Activated gamma-delta T cell treated with Interleukin-2 at 50 U/mL for 16 hours (primary cell): ENCODE results near the gene RUSC2.
"Not testable (repeated sequence)": the region's sequence is repeated elsewhere in the genome, so short reads cannot be mapped to it uniquely, and the experiment has no call there.

Source experiments
- DNase-seq: peaks from one replicate; pipeline ENCODE4 v3.0.0-alpha.2; 2020

The RUSC2 gene

GRCh38 chr9:35526087-35526801 lies 36.3 kb downstream of the RUSC2 start:
- no peak for DNase-seq

- DNase-seq: no peak
Observed at GRCh38 chr9:35529161-35529823, 39.4 kb downstream of the RUSC2 start.

DNA sequence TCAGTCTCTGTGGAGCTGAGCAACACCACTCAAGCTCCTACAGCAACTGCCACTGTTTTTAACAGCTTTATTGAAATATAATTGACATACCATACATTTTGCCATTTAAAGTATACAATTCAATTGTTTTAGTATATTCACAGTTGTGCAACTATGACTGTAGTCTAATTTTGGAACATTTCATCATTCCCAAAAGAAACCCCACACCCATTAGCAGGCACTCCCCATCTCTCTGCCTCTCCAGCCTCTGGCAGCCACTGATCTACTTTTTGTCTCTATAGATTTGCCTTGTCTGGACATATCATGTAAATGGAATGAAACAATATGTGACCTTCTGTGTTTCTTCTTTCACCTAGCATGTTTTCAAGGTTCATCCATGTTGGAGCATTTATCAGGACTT lies 43.5 kb downstream of the RUSC2 start:
- DNase-seq: no peak

DNA sequence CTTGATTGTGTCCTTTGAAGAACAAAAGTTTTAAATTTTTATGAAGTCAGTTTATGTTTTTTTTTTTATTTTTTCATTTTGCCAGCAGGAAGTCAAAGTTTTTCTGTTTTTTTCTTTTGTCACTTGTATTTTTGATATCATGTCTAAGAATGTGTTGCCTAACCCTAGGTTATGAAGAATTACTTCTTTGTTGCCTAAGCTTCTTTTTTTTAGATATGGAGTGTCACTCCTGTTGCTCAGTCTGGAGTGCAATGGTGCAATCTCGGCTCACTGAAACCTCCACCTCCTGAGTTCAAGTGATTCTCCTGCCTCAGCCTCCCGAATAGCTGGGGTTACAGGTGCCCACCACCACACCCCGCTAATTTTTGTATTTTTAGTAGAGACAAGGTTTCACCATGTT lies 45.0 kb downstream of the RUSC2 start:
- not testable (repeated sequence) for DNase-seq

GRCh38 chr9:35537913-35538312 lies 48.0 kb downstream of the RUSC2 start:
- no peak for DNase-seq

DNA sequence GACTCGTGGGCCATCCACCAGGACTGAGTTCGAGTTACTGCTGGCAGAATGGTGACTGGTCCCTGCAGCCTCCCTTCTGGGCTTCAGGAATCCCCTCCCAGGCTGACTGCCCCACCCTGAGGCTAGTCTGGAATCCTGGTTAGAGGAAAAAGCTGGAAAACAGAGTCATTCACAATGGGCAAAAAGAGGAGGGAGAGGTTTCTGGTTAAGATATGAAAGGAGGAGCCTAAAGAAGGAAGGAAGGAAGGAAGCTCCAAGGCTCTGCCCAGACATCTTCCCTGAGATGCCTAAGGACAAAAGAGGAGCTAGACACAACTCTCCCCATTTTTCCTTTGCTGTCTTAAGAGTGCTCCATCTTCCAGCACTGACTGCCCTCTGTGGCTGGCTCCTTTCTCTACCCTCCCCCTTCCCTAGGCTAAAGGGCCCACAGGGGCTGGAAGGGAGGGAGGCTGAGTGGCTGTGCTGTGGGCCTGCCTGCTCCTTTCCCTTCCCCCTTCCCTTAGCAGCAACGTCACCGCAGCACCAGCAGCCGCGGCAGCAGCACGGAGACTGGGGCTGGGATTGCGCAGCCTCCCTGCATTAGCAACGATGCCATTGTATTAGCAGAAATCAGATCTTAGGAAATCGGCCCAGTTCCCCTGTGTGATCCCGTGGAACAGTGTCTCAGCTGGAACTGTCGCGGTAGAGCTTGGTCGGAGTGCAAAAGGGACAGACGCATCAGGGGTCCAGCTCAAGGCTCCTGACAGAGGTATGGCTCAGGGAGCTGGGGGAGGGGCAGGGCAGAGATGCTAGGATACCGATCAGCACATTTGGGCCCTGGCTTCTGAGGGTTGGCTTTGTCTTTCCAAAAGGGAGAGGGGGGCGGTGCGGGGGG lies 48.7 kb downstream of the RUSC2 start:
- DNase-seq: no peak
